ENCODE measurements around the gene TTLL5. TPM values are rescaled to one million over a fixed set of nuclear protein-coding genes. Genes with fewer than 3 reads are reported as not detected.

The TTLL5 gene
- total RNA-seq, 1 experiment from 2014 or later = 35.7 TPM

DNA sequence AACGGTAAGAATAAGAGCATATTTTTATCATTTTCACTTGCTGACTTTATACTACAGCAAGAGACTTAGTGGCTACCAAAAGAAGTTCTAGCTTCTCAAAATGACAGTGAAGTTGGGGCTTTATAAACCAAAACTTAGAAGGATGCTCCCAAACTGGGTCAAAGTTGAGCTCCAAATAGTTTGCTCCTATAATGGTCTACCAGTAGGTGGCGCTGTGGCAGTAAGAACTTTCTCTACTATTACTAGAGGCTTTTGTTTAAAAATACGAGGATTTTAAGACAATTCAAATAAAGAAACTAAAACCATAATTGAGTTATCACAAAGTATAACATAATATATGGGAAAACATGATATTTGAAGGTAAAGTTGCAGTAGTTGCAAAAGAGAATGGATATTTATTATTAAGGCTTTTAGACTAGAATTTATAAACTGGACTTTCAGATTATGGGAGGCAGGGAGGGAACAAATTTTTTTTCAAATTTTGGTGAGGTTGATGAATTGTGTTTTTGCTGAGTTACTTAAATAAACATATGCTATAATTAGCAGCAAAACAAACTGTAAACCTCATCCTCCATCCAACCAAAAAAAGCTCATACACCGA is 245.7 kb downstream of the TTLL5 start:
- Histone ChIP-seq H3K18ac (ENCODE audit: insufficient read length, low read depth, low read length) (no peak overlapping the region), H3K79me2 (ENCODE audit: insufficient read depth, low read length) (no peaks in the 10 kb centered on the region), H2BK120ac (ENCODE audit: low read depth, low read length, poor library complexity, severe bottlenecking) (no peak overlapping the region), H4K8ac (replicated peaks; ENCODE audit: insufficient read length, low read depth, low read length) (no peak overlapping the region), H3K4me2 (ENCODE audit: insufficient read depth, insufficient read length, low read length) (no peak overlapping the region), H2AK5ac (ENCODE audit: insufficient read length, low read length) (no peak overlapping the region), H3K14ac (ENCODE audit: insufficient read depth, low read length) (no peak overlapping the region), H3K27me3 (ENCODE audit: insufficient read depth, low read length) (no peaks in the 10 kb centered on the region), H4K20me1 (ENCODE audit: control insufficient read depth, insufficient read depth, insufficient read length) (no peaks in the 10 kb centered on the region), H3K4ac (ENCODE audit: low read depth, low read length) (no peak overlapping the region), H2BK12ac (ENCODE audit: insufficient read length, low read depth, low read length) (no peak overlapping the region), H2BK20ac (ENCODE audit: low read depth, low read length, poor library complexity, severe bottlenecking) (no peak overlapping the region), H2BK5ac (ENCODE audit: insufficient read length, low read length) (no peak overlapping the region), H3K23me2 (ENCODE audit: insufficient read length, low read depth, low read length, poor library complexity, severe bottlenecking) (no peaks in the 10 kb centered on the region), H4K5ac (ENCODE audit: insufficient read length, low read depth, low read length) (no peak overlapping the region), H3T11ph (ENCODE audit: low read length) (no peak overlapping the region), H3K9me3 (ENCODE audit: control insufficient read depth, low read depth, low read length) (no peaks in the 10 kb centered on the region), H4K91ac (ENCODE audit: insufficient read length, low read depth, low read length) (no peak overlapping the region), H3K27ac (ENCODE audit: insufficient read length, low read depth, low read length) (no peak overlapping the region), H2BK15ac (ENCODE audit: low read depth, low read length) (no peak overlapping the region), H2AFZ (ENCODE audit: low read length) (no peak overlapping the region), H3K56ac (ENCODE audit: insufficient read length, low read depth, low read length) (no peak overlapping the region), H3K23ac (ENCODE audit: insufficient read length, low read depth, low read length) (no peak overlapping the region), H3K79me1 (ENCODE audit: insufficient read depth, low read depth, low read length, poor library complexity, severe bottlenecking) (no peaks in the 10 kb centered on the region), H3K4me1 (ENCODE audit: insufficient read depth, low read length) (no peaks in the 10 kb centered on the region), H3K9ac (ENCODE audit: extremely low read depth, insufficient read length, low read length) (no peak overlapping the region)
- DNase-seq = no peak
- no CpG with 5 or more reads among the region's 4 CpGs for WGBS (ENCODE audit: extremely low coverage, insufficient read length, low lambda C conversion rate)
- peaks cover 13% of the 10 kb centered on the region in 2 experiments for H3K4me1 Mint-ChIP-seq
- H3K4me3 Mint-ChIP-seq = no peak overlapping the region
- no peaks in the 10 kb centered on the region for H3K9me3 Mint-ChIP-seq
- H3K27ac Mint-ChIP-seq = no peak overlapping the region
- H3K36me3 Mint-ChIP-seq (ENCODE audit: insufficient read depth in 1 of 3, low read depth in 3 of 3) = peaks cover 0 to 2% (median 0%) of the 10 kb centered on the region in 3 experiments; a peak in 1 of 7 replicates
- no peaks in the 10 kb centered on the region for H3K27me3 Mint-ChIP-seq (ENCODE audit: low read depth)
- TF ChIP-seq CTCF (conservative IDR thresholded peaks at IDR 0.05) = peak; percentile 92
